NCI-H2029 treated with DMSO at 0.1 percent for 48 hours (cell line): ENCODE measurements around the gene OAS1.
A peak's percentile ranks its signal among the peaks of the same experiment; 100 is the strongest.

Source experiments
- DNase-seq: peaks from one replicate; lab custom pipeline; 2025; lab: John Stamatoyannopoulos, UW

Gene OAS1

GRCh38 chr12:112906712-112907414 lies at the start of gene OAS1:
Gene OAS1, plus strand, starts transcription at chr12:112906962. Its CDS starts 78 bp downstream, at chr12:112907040.
- peak; percentile 82 for DNase-seq

DNA sequence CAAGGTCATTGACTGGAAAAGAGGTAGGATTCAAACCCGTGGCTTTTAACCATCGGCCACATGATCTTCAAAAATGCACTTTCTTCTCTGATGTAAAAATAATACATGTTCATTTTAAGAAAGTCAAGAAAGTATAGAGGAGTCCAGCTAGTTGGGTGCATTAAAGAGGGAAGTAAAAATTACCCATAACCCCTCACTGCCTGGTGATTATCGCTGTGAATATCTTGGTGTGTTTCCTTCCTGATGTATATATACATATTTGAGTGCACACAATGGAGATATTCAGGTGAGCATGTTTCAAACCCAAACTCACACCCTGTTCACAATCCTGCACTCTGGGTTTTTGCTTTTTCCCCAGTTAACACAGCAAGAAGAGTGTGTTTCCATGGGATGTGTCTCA lies 47.5 kb upstream of the OAS1 start:
- no peak for DNase-seq

GRCh38 chr12:112860181-112860580 lies 46.6 kb upstream of the OAS1 start:
- no peak for DNase-seq

GRCh38 chr12:112861284-112861683 lies 45.5 kb upstream of the OAS1 start:
- DNase-seq = no peak

- DNase-seq = no peak
These were observed 44.0 kb upstream of the OAS1 start for GRCh38 chr12:112862636-112863290.

DNA sequence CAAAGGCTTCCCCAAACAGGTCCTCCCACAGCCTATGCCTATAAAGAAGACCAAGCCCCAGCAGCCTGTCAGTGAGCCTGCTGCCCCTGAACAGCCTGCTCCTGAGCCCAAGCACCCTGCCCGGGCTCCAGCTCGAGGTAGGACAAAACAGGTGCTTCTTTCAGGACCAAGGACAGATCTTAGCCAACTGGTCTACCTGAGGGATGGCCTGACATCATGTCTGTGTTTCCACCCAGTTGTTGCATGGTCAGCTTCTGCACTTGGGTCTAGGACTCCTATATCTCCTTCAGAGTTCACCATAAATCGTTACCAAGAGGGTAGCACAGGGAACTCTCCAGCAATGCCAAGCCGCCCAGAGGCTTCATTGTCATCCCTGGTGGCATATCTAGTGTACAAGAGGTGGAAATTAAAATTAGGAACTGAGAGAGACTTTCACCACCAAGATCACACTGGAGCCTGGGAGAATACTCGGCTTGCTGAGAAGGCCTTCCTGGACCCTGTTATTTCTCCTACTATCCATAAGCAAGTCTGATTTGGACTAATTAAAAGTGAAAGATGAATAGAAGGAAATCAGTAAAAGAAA lies 38.2 kb upstream of the OAS1 start:
- DNase-seq = no peak

GRCh38 chr12:112869091-112869490 lies 37.7 kb upstream of the OAS1 start:
- no peak for DNase-seq

- no peak for DNase-seq
These were observed 37.0 kb upstream of the OAS1 start for GRCh38 chr12:112869778-112870177.

- DNase-seq = no peak
These were observed 36.3 kb upstream of the OAS1 start for GRCh38 chr12:112870267-112870980.

- no peak for DNase-seq
These were observed 31.2 kb upstream of the OAS1 start for GRCh38 chr12:112875608-112876007.

GRCh38 chr12:112876506-112876905 lies 30.3 kb upstream of the OAS1 start:
- DNase-seq = no peak

GRCh38 chr12:112877006-112877405 lies 29.8 kb upstream of the OAS1 start:
- DNase-seq = no peak

- no peak for DNase-seq
These were observed 28.3 kb upstream of the OAS1 start for GRCh38 chr12:112878488-112878887.

DNA sequence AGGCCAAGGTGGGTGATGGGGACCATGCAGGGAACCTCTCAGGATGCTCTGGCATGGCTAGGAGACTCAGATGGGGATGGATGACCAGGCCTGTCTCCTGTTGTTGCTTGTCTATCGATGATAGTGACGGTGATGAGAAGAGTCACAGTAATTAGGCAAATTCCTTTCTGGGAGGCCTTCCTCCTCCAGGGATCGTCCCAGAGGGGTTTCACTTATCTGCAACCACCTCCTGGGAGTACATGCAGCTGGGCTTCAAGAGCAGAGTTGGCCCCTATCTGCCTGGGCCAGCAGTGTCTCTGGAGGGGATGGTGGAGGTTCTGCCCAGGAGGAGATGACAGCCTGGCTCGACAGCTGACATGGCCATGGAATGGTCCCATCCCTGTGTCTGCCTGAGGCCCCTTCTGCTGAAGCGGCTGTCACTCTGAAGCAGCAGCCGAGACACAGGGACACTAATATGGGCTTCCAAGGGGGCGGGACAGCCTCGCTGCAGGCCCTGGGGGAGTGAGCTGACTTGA lies 27.5 kb upstream of the OAS1 start:
- DNase-seq = no peak

GRCh38 chr12:112881602-112882001 lies 25.2 kb upstream of the OAS1 start:
- DNase-seq = no peak

DNA sequence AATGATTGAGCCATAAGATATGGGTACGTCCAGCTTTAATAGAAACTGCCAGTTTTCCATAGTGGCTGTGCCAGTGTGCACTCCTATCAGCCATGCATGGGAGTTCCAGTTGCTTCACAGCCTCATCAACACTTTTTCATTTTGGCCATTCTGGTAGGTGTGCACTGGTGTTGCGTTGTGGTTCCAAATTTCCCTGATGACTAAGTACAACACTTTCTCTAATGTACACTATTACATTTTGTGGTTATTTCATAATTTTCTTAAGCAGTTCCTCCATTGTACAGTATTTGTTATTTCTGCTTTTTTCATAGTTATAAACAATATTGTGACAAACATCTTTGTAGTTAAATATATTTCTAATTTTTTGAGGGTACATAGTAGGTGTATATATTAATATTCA lies 21.5 kb upstream of the OAS1 start:
- no peak for DNase-seq

DNA sequence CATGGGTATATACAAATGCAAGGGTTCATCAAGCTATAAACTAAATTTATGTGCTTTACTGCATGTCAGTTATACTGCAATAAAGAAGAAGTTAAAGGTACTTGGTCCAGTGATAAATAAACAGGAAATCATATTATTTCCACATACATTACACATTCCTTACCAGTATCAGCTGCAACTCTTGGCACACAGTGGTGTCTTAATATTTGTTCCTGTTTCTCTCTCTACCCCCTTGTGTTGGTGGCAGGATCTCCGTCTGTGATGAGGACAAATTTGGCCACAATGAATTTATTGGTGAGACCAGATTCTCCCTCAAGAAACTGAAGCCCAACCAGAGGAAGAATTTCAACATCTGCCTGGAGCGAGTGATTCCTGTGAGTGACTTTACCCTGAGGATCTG lies 19.2 kb upstream of the OAS1 start:
- no peak for DNase-seq

- DNase-seq = no peak
These were observed 15.4 kb upstream of the OAS1 start for GRCh38 chr12:112891093-112892024.

GRCh38 chr12:112892856-112893255 lies 13.9 kb upstream of the OAS1 start:
- no peak for DNase-seq

DNA sequence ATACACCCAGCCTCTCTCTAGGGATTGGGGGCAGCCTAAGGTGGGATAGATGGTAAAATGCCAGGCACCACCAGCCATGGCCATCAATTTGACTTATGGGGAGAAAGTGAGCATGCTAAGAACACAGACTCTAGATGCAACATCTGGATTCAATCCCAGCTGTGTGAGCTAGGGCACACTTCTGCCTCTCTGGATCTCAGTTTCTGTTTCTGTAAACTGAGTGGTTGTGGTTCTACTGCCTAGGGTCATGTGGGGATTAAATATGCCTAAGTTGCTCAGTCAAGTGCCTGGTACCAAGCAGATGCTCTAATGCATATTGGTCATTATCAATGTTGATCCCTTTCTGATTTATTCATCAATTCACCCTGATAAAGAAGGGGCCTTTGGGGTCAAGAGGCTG lies 12.6 kb upstream of the OAS1 start:
- no peak for DNase-seq

- no peak for DNase-seq
These were observed 8.4 kb upstream of the OAS1 start for GRCh38 chr12:112898380-112898779.
